OCI-LY1 (cell line): ENCODE measurements around the gene LIFR.

ENCODE experiments used
- CTCF ChIP-seq: fragments of 200-600 bp; sonication (generic), shearing (Covaris generic); IDR thresholded peaks from 2 replicates; pipeline ENCODE4 v1.5.1; 2017; ENCODE audit warnings: mild to moderate bottlenecking, antibody characterized with exemption, low read length, moderate library complexity, mixed read lengths
- EZH2 ChIP-seq: fragments of 200-600 bp; sonication (generic), shearing (Covaris generic); IDR thresholded peaks from 2 replicates; pipeline ENCODE4 v1.8.0; 2017; ENCODE audit warnings: borderline replicate concordance, mixed run types, mild to moderate bottlenecking, antibody characterized with exemption, low read length, moderate library complexity, mixed read lengths

GRCh38 chr5:38452201-38452600, 104.2 kb downstream of the LIFR start:
- TF ChIP-seq CTCF: no peak
- TF ChIP-seq EZH2: no peak
